Activated CD4-positive, alpha-beta T cell treated with anti-CD3 and anti-CD28 coated beads, Interleukin-2, amount 10 ng/mL, durations not matched to agents 7 days and 5 days (primary cell): ENCODE data around the gene AKAIN1. TPM values are rescaled to one million over a fixed set of nuclear protein-coding genes. Genes with fewer than 3 reads are reported as not detected.

Experiments
- CTCF ChIA-PET: fragments of 350-600 bp; sonication (Branson Sonifier 250); formaldehyde crosslinking; loops from one replicate; lab custom pipeline; 2021; ENCODE audit warnings: antibody characterized with exemption; lab: Charles Lee
- POLR2A ChIA-PET: fragments of 350-600 bp; sonication (Branson Sonifier 250); formaldehyde crosslinking; loops from one replicate; lab custom pipeline; 2021; ENCODE audit warnings: antibody characterized with exemption; lab: Charles Lee
- DNase-seq: peaks from one replicate; pipeline ENCODE4 v3.0.0-alpha.2; 2020
- H3K27ac Mint-ChIP-seq: one replicate; pipeline ENCODE4 v1.8.0; 2021; ENCODE audit warnings: mild to moderate bottlenecking, moderate library complexity, mixed read lengths
- H3K27me3 Mint-ChIP-seq: one replicate; pipeline ENCODE4 v1.8.0; 2021; ENCODE audit warnings: mixed read lengths
- H3K36me3 Mint-ChIP-seq: one replicate; pipeline ENCODE4 v1.8.0; 2021; ENCODE audit warnings: low read depth, mixed read lengths
- H3K4me1 Mint-ChIP-seq: one replicate; pipeline ENCODE4 v1.8.0; 2021; ENCODE audit warnings: mixed read lengths
- H3K4me3 Mint-ChIP-seq: one replicate; pipeline ENCODE4 v1.8.0; 2021; ENCODE audit warnings: mild to moderate bottlenecking, moderate library complexity, mixed read lengths
- H3K9me3 Mint-ChIP-seq: one replicate; pipeline ENCODE4 v1.8.0; 2021; ENCODE audit warnings: mixed read lengths
- total RNA-seq, 2 experiments: library from RNA; stranded (reverse); gene quantifications; one replicate each; pipeline ENCODE4 v1.2.3, GENCODE V29; 2021

The AKAIN1 gene
- total RNA-seq, 2 experiments from 2014 or later, result not detected

DNA sequence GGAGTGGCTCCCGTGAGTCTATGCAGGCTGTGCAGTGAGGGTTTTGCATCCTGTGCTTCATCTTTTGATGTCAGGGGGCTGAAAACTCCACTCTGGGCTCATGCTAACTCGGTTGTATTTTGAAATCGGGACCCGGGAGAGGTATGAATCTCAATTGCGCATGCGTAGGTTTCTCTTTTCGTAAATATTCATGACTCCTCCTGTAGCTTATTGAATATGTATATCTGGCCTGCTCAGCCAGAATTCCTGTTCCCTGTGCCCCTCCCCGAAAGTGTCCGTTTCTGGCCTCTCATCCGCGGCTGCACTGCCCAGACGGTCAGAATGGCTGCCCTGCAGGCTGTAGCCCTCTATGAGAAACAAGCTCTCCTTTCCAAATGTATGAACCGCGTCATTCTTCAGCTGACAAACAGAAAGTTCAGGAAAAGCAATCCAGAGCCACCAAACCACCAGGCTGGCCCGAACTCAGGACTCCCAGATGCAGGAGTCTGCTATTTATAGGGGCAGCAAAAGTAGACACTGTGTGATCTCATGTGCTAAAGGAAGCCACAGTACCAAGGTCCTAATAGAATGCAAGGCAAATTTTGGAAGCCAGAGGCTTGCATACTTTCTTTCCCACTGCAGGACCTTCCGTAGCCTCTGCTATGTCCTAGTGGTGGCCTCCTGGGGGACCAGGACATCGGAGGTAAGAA lies 41.7 kb downstream of the AKAIN1 start:
- H3K27ac Mint-ChIP-seq, result no peak overlapping the region
- ChIA-PET CTCF (no interaction called here), POLR2A (no interaction called here)
- H3K27me3 Mint-ChIP-seq, result no peaks in the 10 kb centered on the region
- peaks cover 2% of the 10 kb centered on the region for H3K9me3 Mint-ChIP-seq
- H3K4me3 Mint-ChIP-seq, result no peak overlapping the region
- peaks cover 19% of the 10 kb centered on the region for H3K4me1 Mint-ChIP-seq
- DNase-seq, result no peak
- H3K36me3 Mint-ChIP-seq, result no peaks in the 10 kb centered on the region

DNA sequence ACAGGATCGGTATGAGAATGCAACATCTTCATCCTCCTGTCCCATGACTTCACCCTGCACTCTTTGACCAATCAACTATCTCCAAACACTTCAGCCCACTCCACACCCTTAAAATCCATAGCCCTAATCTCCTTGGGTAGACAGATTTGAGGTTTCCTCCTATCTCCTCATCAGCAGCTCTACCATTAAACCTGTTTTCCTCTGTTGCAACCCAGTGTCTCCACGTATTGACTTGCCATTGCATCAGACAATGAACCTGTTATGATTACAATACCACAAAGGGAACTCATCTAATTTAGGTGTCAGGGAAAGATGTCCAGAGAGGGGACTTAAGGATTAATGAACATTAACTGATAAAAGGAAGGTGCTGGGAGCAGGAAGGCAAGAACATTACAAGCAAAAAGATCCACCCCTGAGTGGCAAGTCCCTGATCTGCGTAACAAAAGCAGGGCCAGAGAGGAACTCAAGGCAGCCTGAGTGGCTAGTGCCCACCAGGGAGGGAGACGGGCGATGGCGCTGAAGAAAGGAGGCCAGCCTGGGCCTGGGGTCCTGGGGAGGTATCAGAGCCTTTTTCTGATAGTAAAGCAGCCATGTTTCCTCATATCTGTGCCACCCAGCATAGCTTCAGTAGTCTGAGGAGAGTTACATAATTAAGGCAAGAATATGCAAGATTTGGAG lies 44.6 kb downstream of the AKAIN1 start:
- Mint-ChIP-seq H3K36me3 (no peaks in the 10 kb centered on the region), H3K4me1 (no peaks in the 10 kb centered on the region), H3K27me3 (no peaks in the 10 kb centered on the region), H3K4me3 (no peak overlapping the region), H3K27ac (no peak overlapping the region), H3K9me3 (peaks cover 2% of the 10 kb centered on the region)
- ChIA-PET CTCF (interaction anchor here (0.6 kb wide), 1 partner anchor 29 kb away, joined by 4 read pairs; no protein-coding TSS in a partner anchor), POLR2A (no interaction called here)
- DNase-seq, result no peak

- H3K4me3 Mint-ChIP-seq, result no peak overlapping the region
- no peak for DNase-seq
- H3K36me3 Mint-ChIP-seq, result no peaks in the 10 kb centered on the region
- ChIA-PET POLR2A (no interaction called here), CTCF (no interaction called here)
- no peak overlapping the region for H3K27ac Mint-ChIP-seq
- H3K27me3 Mint-ChIP-seq, result no peaks in the 10 kb centered on the region
- H3K9me3 Mint-ChIP-seq, result peaks cover 2% of the 10 kb centered on the region
- no peaks in the 10 kb centered on the region for H3K4me1 Mint-ChIP-seq
Measured at GRCh38 chr18:5150894-5151293, 46.2 kb downstream of the AKAIN1 start.

DNA sequence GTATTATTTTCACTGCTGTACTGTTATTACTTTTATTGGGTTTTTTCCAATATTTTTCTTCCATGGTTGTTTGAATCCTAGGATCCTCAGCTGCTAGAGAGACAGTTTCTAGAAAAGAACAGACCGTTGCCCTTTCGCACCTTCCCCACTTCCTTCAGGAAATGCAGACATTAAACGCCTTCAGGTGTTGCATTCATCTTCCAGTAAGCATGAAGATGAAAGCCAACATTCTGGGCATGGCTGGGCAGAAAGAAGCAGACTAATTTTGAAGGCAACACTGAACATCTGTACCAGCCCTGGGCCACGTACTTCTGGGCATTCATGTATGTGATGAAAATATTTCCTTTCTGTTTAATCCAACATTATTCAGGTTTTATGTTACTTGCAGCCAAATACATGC lies 51.0 kb downstream of the AKAIN1 start:
- no peak overlapping the region for H3K4me3 Mint-ChIP-seq

DNA sequence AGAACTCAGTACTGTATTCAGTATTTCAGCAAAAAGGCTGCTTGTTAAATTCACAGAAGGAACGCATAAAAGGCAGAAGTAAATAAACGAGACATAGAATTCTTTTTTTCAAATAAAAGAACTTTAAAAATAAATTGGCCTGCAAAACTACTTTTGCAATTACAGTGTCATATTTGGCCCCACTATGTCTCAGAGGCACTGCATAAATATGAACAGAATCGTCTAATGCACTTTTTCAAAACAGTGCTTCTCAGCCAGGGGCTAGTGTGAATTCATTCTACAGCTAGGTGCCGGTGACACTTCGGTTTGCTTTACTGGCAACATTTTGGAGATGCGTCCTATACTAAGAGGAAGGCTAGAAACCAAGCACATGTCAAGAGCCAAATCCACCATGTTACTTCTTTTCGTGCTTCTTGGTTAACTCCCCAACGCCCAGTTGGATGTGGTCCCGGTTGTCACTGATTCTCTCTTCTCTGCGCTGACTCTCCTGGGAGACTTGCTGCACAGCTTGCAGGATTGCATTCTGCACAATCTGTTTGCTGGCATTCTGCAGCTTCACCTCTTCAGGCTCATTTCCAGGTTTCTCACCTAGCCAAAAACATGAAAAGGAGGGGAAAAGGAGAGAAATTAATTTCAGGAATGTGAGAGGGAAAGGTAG lies 51.8 kb downstream of the AKAIN1 start:
- H3K27me3 Mint-ChIP-seq, result no peaks in the 10 kb centered on the region
- H3K36me3 Mint-ChIP-seq, result no peaks in the 10 kb centered on the region
- H3K9me3 Mint-ChIP-seq, result peaks cover 2% of the 10 kb centered on the region
- ChIA-PET POLR2A (no interaction called here), CTCF (no interaction called here)
- H3K4me3 Mint-ChIP-seq, result no peak overlapping the region
- no peak for DNase-seq
- H3K4me1 Mint-ChIP-seq, result no peaks in the 10 kb centered on the region
- no peak overlapping the region for H3K27ac Mint-ChIP-seq

More for the DNA sequence above, 51.0 kb downstream of the AKAIN1 start:
- Mint-ChIP-seq H3K27me3 (no peaks in the 10 kb centered on the region), H3K27ac (no peak overlapping the region), H3K9me3 (peaks cover 2% of the 10 kb centered on the region), H3K36me3 (no peaks in the 10 kb centered on the region), H3K4me1 (no peaks in the 10 kb centered on the region)
- CTCF ChIA-PET, result no interaction called here
- no peak for DNase-seq
- POLR2A ChIA-PET, result no interaction called here

- H3K27me3 Mint-ChIP-seq, result no peaks in the 10 kb centered on the region
- no peak for DNase-seq
- no peak overlapping the region for H3K27ac Mint-ChIP-seq
- POLR2A ChIA-PET, result no interaction called here
- CTCF ChIA-PET, result no interaction called here
- H3K9me3 Mint-ChIP-seq, result peaks cover 2% of the 10 kb centered on the region
- H3K36me3 Mint-ChIP-seq, result no peaks in the 10 kb centered on the region
- H3K4me1 Mint-ChIP-seq, result no peaks in the 10 kb centered on the region
- H3K4me3 Mint-ChIP-seq, result no peak overlapping the region
Measured at GRCh38 chr18:5144629-5145028, 52.4 kb downstream of the AKAIN1 start.

DNA sequence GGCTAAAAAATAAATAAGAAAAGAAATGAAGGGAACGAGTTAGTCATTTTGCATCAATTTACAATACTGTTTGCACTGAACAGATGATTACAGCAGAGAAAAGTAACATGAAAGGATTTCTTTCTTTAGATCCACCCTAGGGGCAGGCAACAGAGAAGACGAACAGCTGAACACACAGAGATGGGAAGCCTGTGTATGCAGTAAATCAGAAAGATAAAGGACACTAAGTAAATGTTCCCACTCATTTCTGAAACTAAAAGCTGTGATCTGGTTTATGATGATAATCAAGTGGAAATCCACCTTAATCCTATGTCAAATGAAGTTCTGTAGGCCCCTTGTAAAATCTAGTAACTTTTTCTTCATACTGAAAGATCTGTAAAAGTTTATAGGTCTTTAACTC lies 54.2 kb downstream of the AKAIN1 start:
- CTCF ChIA-PET, result no interaction called here
- DNase-seq, result no peak
- Mint-ChIP-seq H3K27ac (no peak overlapping the region), H3K9me3 (no peaks in the 10 kb centered on the region), H3K4me1 (no peaks in the 10 kb centered on the region), H3K27me3 (no peaks in the 10 kb centered on the region), H3K36me3 (no peaks in the 10 kb centered on the region), H3K4me3 (no peak overlapping the region)
- POLR2A ChIA-PET, result no interaction called here

DNA sequence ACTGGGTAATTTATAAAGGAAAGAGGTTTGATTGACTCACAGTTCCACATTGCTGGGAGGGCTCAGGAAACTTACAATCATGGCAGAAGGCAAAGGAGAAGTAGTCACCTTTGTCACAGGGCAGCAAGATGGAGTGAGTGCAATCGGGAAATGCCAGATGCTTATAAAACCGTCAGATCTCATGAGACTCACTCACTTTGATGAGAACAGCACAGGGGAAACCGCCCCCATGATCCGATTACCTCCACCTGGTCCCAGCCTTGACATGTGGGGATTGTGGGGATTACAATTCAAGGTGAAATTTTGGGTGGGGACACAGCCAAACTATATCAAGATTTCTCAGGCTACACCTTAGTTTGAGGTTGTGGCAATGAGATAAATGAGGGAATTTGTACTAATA lies 54.9 kb downstream of the AKAIN1 start:
- DNase-seq, result no peak
- no peak overlapping the region for H3K4me3 Mint-ChIP-seq

DNA sequence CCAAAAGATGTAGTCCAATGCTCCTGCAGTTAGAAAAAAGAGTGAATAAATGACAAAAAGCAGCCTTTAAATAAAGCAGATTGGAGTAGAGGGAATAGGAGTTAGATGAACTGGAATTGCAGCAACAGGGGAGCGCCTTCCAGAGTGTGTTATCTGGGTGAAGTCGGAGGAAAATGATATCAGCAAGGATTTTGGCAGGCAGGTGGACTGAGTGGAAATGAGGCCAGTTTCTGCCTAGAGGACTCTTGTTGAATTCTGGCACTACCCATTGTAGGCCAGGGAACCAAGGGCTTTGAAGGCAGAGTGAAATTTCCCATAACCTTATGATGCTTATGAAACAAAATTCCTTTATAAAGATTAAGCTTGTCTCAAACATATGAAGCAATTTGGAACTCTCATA lies 59.8 kb downstream of the AKAIN1 start:
- no peaks in the 10 kb centered on the region for H3K36me3 Mint-ChIP-seq
- no peak overlapping the region for H3K27ac Mint-ChIP-seq
- DNase-seq, result no peak
- no peaks in the 10 kb centered on the region for H3K9me3 Mint-ChIP-seq
- ChIA-PET CTCF (no interaction called here), POLR2A (no interaction called here)
- no peaks in the 10 kb centered on the region for H3K4me1 Mint-ChIP-seq
- no peak overlapping the region for H3K4me3 Mint-ChIP-seq
- no peaks in the 10 kb centered on the region for H3K27me3 Mint-ChIP-seq

More for the DNA sequence above, 54.9 kb downstream of the AKAIN1 start:
- ChIA-PET CTCF (no interaction called here), POLR2A (no interaction called here)
- Mint-ChIP-seq H3K27me3 (no peaks in the 10 kb centered on the region), H3K9me3 (no peaks in the 10 kb centered on the region), H3K36me3 (no peaks in the 10 kb centered on the region), H3K27ac (no peak overlapping the region), H3K4me1 (no peaks in the 10 kb centered on the region)

- CTCF ChIA-PET, result interaction anchor here (1.0 kb wide), 1 partner anchor 24 kb away, joined by 3 read pairs; no protein-coding TSS in a partner anchor
- H3K27me3 Mint-ChIP-seq, result no peaks in the 10 kb centered on the region
- no peak for DNase-seq
- no peaks in the 10 kb centered on the region for H3K9me3 Mint-ChIP-seq
- no peak overlapping the region for H3K27ac Mint-ChIP-seq
- H3K36me3 Mint-ChIP-seq, result no peaks in the 10 kb centered on the region
- POLR2A ChIA-PET, result no interaction called here
- no peaks in the 10 kb centered on the region for H3K4me1 Mint-ChIP-seq
- no peak overlapping the region for H3K4me3 Mint-ChIP-seq
Measured at GRCh38 chr18:5132987-5133386, 64.1 kb downstream of the AKAIN1 start.

DNA sequence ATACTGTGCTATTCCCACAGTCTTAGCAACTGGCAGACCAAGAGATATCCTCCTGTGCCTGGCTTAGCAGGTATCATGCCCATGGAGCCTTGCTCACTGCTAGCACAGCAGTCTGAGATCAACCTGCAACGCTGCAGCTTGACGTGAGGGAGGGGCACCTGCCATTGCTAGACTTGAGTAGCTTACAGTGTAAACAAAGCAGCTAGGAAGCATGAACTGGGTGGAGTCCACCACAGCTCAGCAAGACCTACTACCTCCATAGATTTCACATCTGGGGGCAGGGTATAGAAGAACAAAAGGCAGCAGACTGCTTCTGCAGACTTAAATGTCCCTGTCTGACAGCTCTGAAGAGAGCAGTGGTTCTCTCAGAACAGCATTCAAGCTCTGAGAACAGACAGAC lies 74.8 kb downstream of the AKAIN1 start:
- Mint-ChIP-seq H3K27ac (no peak overlapping the region), H3K4me1 (no peaks in the 10 kb centered on the region), H3K9me3 (peaks cover 17% of the 10 kb centered on the region), H3K36me3 (no peaks in the 10 kb centered on the region), H3K27me3 (no peaks in the 10 kb centered on the region), H3K4me3 (no peak overlapping the region)
- ChIA-PET POLR2A (interaction anchor here (0.5 kb wide), 1 partner anchor 11 kb away, joined by 4 read pairs; no protein-coding TSS in a partner anchor), CTCF (no interaction called here)
- no peak for DNase-seq

GRCh38 chr18:5110266-5110665 lies 86.8 kb downstream of the AKAIN1 start:
- Mint-ChIP-seq H3K9me3 (no peaks in the 10 kb centered on the region), H3K36me3 (no peaks in the 10 kb centered on the region), H3K4me1 (no peaks in the 10 kb centered on the region), H3K4me3 (no peak overlapping the region), H3K27me3 (peaks cover 2% of the 10 kb centered on the region), H3K27ac (no peak overlapping the region)
- no peak for DNase-seq
- CTCF ChIA-PET, result no interaction called here
- POLR2A ChIA-PET, result no interaction called here

- H3K27ac Mint-ChIP-seq, result no peak overlapping the region
- DNase-seq, result no peak
- POLR2A ChIA-PET, result no interaction called here
- CTCF ChIA-PET, result no interaction called here
- no peaks in the 10 kb centered on the region for H3K9me3 Mint-ChIP-seq
- H3K4me1 Mint-ChIP-seq, result no peaks in the 10 kb centered on the region
- no peaks in the 10 kb centered on the region for H3K36me3 Mint-ChIP-seq
- H3K4me3 Mint-ChIP-seq, result no peak overlapping the region
- peaks cover 2% of the 10 kb centered on the region for H3K27me3 Mint-ChIP-seq
Measured at GRCh38 chr18:5107988-5108387, 89.1 kb downstream of the AKAIN1 start.
